Anterior cingulate cortex (tissue), 58 donors: ENCODE measurements around the gene PLCH2.
A peak's percentile ranks its signal among the peaks of the same experiment; 100 is the strongest.

Experiments
- DNase-seq, 58 donors: peaks; one replicate each; lab custom pipeline; 2025; lab: John Stamatoyannopoulos, UW

Gene PLCH2

GRCh38 chr1:2507744-2508155, 31.7 kb downstream of the PLCH2 start:
- no peak for DNase-seq

DNA sequence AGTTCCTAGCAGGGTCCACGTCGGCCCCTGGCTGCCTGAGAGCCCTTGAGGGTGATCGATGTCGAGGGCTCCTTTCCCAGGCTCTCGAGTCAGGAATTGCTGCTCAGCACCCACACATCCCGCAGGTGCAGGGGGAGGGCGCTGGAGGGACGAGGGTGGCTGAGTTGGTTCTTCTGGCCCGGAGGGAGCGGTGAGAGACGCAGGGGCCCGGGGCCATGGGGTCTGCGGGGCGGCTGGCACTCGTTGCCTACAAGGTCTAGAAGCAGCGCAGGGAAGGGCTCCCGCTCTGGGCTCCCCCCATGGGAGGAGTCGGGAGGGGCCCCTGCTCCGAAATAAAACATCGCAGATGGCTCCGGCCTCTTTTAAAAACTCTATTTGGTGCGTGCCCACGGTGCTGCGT, 32.1 kb downstream of the PLCH2 start:
- DNase-seq = no peak

DNA sequence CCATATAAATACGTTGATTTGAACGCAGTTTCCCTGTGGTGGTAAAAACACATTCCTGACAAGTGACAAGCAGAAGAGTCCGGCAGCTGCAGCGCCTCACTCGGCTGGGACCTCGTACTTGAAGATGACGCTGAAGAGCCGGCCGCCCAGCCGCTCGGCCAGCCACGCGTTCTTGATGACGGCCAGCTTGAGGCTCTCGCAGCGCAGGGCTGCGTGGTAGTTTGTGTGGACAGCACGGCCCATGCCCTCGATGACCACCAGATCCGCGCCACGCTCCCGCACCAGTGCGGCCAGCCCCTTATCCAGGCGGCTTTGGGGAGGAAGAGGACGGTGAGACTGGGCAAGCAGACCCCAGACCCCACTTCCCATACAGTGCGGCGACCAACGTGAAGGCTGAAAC, 32.7 kb downstream of the PLCH2 start:
- DNase-seq = no peak

- DNase-seq = no peak
Measured at GRCh38 chr1:2509589-2509988, 33.5 kb downstream of the PLCH2 start.

- DNase-seq = no peak
Measured at GRCh38 chr1:2510366-2511155, 34.5 kb downstream of the PLCH2 start.

DNA sequence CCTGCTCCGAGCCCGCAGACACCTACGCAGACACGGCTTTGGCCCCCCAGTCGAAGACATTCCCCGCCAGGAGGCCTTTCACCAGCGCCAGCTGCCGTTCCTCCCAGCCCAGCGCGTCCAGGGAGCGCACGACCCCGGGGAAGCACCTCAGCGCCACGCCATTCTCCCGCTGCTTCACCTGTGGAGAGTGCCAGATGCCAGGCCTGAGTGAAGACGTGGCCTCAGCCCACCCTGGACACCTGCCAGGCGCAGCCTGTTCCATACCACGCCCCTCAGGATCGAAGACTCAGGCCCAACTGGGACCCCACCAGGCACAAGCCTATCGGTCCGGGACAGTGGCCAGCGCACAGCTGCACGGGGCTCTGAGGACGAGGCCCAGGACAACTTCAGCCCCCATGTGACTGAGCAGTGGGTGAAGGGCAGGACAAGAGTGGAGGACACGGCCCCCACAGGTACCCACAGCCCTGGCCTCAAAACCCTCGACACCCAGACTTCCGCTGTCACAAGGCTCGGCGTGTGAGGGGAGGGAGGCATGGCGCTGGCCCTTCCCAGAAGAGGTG, 36.9 kb downstream of the PLCH2 start:
- no peak for DNase-seq

DNA sequence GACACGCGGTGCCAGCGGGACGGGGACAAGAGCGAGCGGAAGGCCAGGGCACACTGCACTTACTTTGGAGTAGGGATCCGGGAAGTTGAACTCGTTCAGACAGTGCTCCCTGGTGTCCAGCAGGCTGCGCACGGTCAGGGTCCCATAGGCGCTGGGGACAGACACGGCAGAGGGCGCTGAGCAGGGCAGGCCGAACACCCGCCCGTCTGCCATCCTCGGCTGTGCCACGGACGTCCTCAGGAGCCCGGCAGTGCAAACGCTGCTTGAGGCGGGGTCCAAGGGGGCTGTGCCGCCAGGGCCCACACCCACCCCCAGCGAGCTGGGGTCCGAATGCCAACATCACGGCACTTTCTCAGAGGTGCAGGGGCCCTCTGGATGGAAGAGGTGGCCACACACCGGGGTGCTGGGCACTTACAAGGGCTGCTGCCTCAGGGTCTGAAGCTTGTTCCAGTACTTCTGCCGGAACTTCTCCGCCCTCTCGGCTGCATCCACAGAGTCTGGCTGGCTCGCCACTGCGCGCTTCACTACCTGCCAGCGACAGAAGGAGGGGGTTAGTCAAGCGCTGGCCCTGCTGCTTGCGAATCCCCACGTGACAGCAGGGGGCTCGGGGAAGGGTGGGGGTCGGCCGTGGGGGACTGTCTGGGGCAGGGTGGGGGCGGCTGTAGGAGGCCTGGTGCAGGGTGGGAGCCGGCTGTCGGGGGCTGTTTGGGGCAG, 38.0 kb downstream of the PLCH2 start:
- no peak for DNase-seq

- no peak for DNase-seq
Measured at GRCh38 chr1:2514863-2515762, 39.0 kb downstream of the PLCH2 start.

GRCh38 chr1:2515763-2516080, 39.6 kb downstream of the PLCH2 start:
- no peak for DNase-seq

- DNase-seq = no peak
Measured at GRCh38 chr1:2516124-2516523, 40.0 kb downstream of the PLCH2 start.

GRCh38 chr1:2516946-2517345, 40.9 kb downstream of the PLCH2 start:
- no peak for DNase-seq

DNA sequence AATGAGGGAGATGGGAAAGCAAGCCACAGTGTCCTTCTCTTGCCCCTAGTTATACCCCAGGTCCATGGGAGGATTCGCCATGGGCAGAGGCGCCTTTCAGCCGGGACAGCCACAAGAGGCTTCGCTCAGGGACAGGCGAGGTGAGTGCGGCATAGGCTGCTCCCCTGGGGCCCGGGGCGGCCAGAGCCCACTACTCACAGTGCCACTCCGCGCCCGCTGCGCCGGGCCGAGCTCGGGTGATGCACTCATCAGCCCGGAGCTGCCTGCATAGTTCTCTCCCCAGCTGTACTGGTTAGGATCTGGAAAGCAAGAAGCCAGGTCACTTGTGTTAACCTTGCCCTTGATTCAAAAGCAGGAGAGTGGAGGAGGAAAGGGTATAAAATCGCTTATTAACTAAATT, 41.9 kb downstream of the PLCH2 start:
- no peak for DNase-seq

DNA sequence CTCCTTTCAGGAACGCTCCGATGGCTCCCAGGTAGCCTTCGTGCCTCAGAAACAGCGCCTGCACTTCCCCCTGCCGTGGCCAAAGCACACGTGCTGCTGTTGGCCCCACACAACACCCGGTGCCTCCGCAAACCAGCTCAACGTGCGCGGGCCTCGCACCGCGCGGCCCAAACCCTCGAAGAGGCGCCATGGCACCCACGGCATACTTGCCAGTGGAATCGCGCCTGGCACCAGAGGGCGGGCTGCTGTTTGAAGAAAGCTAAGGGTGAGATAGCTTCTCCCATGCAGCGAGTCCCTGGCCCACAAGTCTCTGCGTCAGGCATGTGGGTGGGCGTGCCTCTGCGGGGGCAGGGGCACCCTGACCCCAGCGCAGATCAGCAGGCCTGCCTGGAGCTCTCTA, 42.4 kb downstream of the PLCH2 start:
- DNase-seq = peak in 1 of 58 donors; percentile 25

- peak in 10 of 58 donors; percentile 14 to 79 (median 44) for DNase-seq
Measured at GRCh38 chr1:2519029-2519685, 43.1 kb downstream of the PLCH2 start.

GRCh38 chr1:2519729-2520128, 43.6 kb downstream of the PLCH2 start:
- no peak for DNase-seq

DNA sequence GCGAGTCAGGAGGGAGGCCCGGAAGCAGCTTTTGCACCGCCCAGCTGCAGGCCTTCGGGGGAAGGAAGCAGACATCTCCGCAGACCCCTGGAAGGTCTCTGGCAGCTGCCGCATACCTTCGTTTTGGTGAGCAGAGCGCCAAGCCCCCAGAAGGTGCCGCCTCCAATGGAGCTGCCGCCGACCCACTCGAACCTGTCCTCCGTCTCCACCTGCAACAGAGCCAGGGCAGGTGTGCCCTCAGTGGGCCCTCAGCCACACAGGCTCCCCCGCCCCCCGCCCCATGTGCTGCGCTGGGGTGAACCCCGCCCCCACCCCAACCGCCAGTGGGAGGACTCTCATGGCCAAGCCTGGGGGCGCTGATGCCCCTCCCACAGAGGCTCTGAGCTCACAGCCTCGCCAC, 44.1 kb downstream of the PLCH2 start:
- no peak for DNase-seq

DNA sequence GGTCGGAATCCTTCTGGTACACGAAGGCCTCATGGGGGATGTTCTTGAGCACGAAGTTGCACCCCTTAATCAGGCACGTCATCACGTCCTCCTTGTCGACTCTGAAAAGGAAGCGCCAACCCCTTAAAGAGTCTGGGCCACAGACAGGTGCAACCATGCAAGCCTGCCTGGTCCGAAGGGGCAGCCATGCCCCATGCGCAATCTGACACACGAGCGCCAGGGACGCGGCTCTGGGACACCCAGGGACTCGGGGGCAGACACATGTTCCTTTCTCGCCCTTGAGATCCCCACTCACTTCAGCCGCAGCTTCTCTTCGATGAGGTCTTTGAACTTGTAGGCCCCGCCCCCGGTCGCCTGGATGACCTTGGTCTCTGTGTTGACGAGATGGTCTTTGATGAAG, 44.7 kb downstream of the PLCH2 start:
- no peak for DNase-seq

DNA sequence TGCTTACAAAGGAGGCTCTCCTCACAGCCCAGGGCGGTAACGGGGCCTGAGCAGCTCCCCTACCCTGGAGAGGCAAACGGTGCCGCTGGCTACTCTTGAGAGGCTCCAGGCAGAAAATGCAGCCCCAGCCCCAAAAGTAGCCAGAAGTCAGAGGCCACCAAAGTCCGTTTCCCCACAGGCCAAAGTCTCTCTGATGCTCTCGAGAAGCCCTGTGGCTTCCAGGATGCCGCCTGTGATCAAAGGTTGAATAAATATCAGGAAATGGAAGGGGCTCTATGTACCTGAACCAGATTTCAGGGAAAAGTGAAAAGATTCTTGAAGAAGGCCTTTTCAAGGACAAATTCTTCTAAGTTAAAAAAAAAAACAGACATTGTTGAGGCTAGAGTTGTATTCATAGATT, 46.1 kb downstream of the PLCH2 start:
- DNase-seq = no peak

DNA sequence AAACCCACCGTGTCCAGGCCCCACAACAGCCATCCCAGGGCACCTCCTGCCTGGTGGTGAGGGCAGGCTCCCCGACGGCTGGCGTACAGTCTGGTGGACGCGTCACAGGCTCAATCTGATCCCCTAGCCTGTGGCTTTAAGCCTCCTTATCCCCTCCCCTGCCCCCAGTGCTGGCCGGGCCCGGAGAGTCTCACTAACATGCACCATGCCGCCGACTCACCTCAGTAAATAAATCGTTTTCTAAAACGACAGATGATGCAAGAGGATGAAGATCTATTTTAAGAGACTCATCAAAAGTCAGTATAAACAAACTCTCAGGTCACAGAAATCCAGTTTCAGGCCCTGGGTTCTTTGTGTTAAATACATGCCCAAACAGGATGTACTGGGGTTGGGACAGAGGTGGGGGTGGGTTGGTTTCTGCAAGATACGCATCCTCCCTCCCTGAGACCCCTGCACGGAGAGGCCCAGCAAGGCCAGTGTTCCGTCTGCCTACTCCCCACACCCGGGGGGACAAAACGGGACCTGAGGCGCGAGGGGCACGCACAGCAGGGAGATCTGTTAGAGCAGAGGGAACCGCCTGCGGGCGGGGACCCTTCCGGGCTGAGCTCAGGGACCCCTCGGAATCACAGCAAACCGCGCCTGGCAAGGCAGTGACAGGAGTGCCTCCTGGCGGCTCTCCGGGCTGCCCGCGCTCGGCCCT, 47.3 kb downstream of the PLCH2 start:
- DNase-seq = no peak
